ENCODE results near the gene CCDC80.

Gene CCDC80

GRCh38 chr3:112640930-112641801, at the start of gene CCDC80:
TSS of gene CCDC80 (minus strand) at chr3:112641143. CDS start at chr3:112639905, 1,238 bp downstream.
- TF ChIP-seq ZFX (IDR thresholded peaks at IDR 0.05) (no peak), CTCF (conservative IDR thresholded peaks at IDR 0.05) (no peak)
- H3K27ac ChIP-seq: no peak within 1 kb of the TSS

- TF ChIP-seq CTCF (conservative IDR thresholded peaks at IDR 0.05) (no peak), ZFX (IDR thresholded peaks at IDR 0.05) (no peak)
- no peak overlapping the region for H3K27ac ChIP-seq
These were observed 49.0 kb upstream of the CCDC80 start for GRCh38 chr3:112689989-112690388.

GRCh38 chr3:112689385-112689784, 48.4 kb upstream of the CCDC80 start:
- TF ChIP-seq ZFX (IDR thresholded peaks at IDR 0.05) (no peak), CTCF (conservative IDR thresholded peaks at IDR 0.05) (no peak)
- H3K27ac ChIP-seq: no peak overlapping the region

GRCh38 chr3:112688819-112689218, 47.9 kb upstream of the CCDC80 start:
- H3K27ac ChIP-seq: no peak overlapping the region
- TF ChIP-seq ZFX (IDR thresholded peaks at IDR 0.05) (no peak), CTCF (conservative IDR thresholded peaks at IDR 0.05) (no peak)

GRCh38 chr3:112688085-112688769, 47.3 kb upstream of the CCDC80 start:
- no peak for TF ChIP-seq ZFX (IDR thresholded peaks at IDR 0.05)
- no peak for TF ChIP-seq CTCF (conservative IDR thresholded peaks at IDR 0.05)
- H3K27ac ChIP-seq: no peak overlapping the region

- no peak overlapping the region for H3K27ac ChIP-seq
- TF ChIP-seq ZFX (IDR thresholded peaks at IDR 0.05): no peak
- no peak for TF ChIP-seq CTCF (conservative IDR thresholded peaks at IDR 0.05)
These were observed 46.7 kb upstream of the CCDC80 start for GRCh38 chr3:112687616-112688015.

GRCh38 chr3:112687211-112687610, 46.3 kb upstream of the CCDC80 start:
- TF ChIP-seq CTCF (conservative IDR thresholded peaks at IDR 0.05) (no peak), ZFX (IDR thresholded peaks at IDR 0.05) (no peak)
- no peak overlapping the region for H3K27ac ChIP-seq

Measured in C4-2B (cell line).